Stimulated activated CD4-positive, alpha-beta T cell treated with anti-CD3 and anti-CD28 coated beads, Interleukin-15, amount 100 ng/mL, for 1 hour (primary cell): ENCODE measurements around the gene FLACC1.
"Not testable (repeated sequence)": the region's sequence is repeated elsewhere in the genome, so short reads cannot be mapped to it uniquely, and the experiment has no call there.

Source experiments
- DNase-seq, 2 donors: peaks; one replicate each; pipeline ENCODE4 v3.0.0-alpha.2; 2020; ENCODE audit warnings: low read depth in 1 of 2, low spot score in 1 of 2

FLACC1 gene

DNA sequence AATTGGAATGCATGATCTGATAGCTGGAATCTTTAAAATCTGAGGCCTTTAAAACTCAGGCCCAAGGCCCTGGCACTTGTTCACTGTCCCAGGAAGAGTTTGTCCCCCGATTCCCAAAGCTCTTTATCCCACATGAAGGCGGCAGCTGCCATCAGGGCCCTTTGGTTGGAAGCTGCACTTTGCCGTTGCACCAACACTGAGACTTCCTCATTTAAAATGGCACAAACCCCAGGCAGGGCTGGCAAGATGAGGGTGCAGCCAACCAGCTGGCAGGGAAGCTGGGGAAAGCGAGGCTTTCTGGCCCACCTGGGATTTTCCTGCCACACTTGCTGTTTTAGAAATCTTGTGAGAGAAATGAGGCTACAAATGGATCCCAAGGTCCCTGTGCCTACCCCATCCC is 6.3 kb downstream of the FLACC1 start:
- DNase-seq = no peak

GRCh38 chr2:201349601-201350000 is 7.5 kb downstream of the FLACC1 start:
- no peak for DNase-seq

DNA sequence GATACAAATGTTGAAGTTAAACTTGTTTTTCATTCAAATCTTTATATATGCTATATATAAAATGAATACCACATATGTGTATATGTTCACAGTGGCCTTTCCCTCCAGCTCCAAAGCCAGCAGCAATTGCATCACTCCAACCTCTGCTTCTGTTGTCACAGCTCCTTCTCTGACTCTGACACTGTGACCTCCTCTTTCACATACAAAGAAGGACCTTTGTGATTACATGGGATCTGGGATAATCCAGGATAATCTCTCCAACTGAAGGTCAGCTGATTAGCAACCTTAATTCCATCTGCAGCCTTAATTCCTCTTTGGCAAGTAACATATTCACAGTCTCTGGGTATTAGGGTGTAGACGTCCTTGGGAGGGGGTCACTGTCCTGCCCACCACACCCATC is 8.4 kb downstream of the FLACC1 start:
- no peak for DNase-seq

DNA sequence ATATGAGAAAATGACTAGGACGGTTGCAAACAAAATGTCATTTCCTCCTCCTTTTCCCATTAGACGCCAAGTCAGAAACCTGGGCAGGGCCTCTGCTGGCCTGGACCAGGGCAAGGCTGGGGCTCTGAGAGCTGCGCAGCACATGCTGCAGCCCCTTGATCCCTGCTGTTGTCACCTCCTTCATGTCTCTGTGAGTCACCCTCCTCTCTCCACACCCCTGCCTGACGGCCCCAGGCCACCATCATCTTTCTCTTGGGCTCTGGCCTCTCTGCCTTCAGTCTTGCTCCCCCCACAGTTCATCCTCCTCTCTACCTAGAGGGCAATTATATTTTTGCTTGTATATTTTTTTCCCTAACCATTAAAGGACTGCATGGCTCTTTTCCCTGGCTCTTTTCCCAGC is 10.0 kb downstream of the FLACC1 start:
- no peak for DNase-seq

DNA sequence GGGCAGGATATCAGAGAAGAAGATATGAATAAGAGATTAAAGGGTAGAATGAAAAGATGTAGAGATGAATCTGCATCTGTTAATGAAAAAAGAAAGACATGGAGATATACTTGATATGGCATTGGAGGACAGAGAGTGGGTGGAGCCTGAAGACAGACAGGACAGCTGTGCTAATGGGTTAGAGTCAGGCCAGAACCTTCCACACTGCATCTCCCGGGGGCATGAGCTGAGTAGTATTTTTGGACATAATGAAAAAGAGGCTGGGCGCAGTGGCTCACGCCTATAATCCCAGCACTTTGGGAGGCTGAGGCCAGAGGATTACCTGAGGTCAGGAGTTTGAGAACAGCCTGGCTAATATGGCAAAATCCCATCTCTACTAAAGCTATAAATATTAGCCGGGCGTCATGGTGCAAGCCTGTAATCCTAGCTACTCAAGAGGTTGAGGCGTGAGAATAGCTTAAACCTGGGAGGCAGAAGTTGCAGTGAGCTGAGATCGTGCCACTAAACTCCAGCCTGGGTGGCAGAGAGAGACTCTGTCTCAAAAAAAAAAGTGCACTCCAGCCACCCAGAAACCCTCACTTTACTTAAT is 11.4 kb downstream of the FLACC1 start:
- no peak for DNase-seq

GRCh38 chr2:201344663-201345366 is 12.3 kb downstream of the FLACC1 start:
- no peak for DNase-seq

DNA sequence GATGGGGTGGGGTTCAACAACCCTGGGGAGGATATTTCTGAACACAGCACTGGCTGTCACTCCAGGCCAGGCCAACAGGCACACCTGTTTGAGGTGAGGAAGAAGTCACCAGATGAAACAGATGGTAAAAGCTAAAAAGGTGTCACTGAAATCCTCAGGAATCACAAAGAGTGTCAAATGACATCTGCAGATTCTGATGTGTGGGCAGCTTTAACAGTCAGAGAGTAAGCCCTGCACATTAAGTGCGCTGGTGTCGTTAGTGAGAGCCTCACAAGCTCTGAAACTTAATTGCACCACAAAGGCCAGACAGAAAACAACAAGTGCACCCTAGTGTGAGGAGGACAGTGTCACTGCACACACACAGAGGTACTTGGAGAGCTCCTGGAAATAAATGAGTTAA is 13.6 kb downstream of the FLACC1 start:
- DNase-seq = no peak

DNA sequence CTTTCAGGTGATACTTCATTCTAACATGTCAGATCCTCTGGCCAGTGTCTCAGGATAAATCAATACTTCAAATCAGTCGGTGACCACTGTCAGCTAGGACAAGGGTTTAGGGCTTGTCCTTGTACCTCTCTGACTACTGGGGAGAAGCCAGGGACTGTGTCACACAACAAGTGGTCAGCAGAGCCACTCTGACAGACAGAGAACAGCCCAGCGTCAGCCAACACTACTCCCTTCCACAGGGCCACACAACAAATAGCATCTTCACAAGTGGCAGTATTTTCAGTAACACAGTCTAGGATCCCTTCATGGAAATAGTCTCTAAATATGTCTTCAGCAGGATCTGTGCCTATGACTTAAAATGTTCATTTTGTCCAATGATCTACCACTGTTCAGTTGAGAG is 14.2 kb downstream of the FLACC1 start:
- DNase-seq = no peak

DNA sequence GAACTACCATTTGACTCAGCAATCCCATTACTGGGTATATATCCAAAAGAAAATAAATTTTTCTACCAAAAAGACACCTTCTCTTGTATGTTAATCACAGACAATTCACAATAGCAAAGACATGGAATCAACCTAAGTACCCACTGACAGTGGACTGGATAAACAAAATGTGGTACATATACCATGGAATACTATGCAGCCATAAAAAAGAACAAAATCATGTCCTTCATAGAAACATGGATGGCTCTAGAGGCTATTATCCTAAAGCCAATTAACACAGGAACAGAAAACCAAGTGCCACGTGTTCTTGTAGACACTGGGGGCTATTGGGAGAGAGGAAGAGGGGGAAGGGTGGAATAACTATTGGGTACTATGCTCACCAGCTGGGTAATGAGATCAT is 27.7 kb downstream of the FLACC1 start:
- no peak for DNase-seq

DNA sequence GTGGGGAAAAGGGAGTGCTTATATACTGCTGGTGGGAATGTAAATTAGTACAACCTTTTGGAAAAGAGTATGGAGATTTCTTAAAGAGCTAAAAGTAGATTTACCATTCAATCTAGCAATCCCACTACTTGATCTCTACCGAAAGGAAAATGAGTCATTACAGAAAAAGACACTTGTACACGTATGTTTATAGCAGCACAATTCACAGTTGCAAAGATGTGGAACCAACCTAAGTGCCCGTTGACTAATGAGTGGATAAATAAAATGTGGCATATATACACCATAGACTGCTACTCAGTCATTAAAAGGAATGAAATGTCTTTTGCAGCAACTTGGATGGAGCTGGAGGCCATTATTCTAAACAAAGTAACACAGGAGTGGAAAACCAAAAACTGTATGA is 29.5 kb downstream of the FLACC1 start:
- no peak for DNase-seq

DNA sequence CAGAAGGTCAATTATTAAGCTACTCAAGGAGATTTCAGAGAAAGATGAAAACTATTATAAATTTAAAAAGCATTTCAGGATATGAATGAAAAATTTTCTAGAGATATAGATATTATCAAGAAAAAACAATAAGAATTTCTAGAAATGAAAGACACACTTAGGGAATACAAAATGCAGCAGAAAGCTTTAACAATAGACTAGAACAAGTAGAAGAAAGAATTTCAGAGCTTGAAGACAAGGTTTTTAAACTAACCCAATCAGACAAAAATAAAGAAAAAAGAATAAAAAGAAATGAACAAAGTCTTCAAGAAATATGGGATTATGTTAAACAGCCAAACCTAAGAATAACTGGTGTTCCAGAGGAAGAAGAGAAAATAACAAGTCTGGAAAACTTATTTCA is 34.4 kb downstream of the FLACC1 start:
- no peak for DNase-seq

GRCh38 chr2:201320701-201321100 is 36.4 kb downstream of the FLACC1 start:
- DNase-seq = no peak

DNA sequence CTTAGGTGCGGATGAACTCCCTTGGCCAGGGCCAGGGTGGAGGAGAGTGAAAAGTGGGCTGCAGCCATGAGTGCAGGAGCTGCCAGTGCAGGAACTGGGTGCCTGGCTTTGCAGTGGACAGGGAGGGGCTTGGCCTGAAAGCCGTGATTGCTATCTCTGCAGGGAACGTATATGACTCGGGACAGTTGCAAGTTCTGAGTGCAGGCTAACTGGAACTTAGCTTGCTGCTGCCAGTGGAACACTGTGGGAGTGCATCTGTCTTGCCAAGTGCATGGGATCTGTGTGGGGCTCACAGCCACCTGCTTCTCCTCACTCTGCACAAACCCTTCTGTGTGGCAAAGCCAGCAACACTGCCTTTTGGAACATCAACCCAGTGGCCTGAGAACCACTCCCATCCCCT is 36.9 kb downstream of the FLACC1 start:
- DNase-seq = no peak

- no peak for DNase-seq
Observed at GRCh38 chr2:201319511-201319910, 37.6 kb downstream of the FLACC1 start.

DNA sequence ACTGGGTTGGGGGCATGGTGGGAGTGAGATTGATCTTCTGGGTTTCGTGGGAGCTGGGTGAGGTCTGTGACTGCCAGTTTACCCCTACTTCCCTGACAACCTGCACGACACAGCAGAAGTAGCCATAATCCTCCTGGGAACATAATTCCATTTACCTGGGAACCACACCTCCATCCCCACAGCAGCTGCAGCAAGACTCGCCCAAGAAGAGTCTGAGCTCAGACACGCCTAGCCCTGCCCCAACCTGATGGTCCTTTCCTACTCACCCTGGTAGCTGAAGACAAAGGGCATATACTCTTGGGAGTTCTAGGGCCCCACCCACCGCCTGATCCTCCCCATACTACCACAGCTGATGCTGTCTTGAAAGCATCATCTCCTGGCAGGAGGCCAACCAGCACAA is 43.8 kb downstream of the FLACC1 start:
- no peak for DNase-seq

- DNase-seq = no peak
Observed at GRCh38 chr2:201308914-201309313, 48.2 kb downstream of the FLACC1 start.

DNA sequence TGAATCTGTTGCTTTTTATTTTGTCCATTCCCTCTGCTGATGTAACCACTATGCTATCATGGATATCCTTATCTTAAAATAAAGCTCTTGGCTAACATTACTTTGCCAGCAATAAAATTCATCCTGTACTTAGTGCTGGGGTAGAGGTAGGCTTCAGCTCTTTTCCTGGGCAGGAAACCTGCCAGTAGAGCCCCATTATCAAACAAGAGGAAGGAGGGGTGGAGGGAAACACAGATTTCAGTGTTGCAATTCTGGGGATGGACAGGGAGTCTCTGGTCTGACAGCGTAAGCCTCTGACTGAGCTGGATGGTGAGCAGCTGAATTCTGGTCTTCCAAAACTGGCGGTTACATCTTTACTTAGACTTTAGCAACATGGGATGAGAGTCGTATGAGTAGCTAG is 49.3 kb downstream of the FLACC1 start:
- no peak for DNase-seq

GRCh38 chr2:201299929-201300328 is 57.2 kb downstream of the FLACC1 start:
- DNase-seq = not testable (repeated sequence)

DNA sequence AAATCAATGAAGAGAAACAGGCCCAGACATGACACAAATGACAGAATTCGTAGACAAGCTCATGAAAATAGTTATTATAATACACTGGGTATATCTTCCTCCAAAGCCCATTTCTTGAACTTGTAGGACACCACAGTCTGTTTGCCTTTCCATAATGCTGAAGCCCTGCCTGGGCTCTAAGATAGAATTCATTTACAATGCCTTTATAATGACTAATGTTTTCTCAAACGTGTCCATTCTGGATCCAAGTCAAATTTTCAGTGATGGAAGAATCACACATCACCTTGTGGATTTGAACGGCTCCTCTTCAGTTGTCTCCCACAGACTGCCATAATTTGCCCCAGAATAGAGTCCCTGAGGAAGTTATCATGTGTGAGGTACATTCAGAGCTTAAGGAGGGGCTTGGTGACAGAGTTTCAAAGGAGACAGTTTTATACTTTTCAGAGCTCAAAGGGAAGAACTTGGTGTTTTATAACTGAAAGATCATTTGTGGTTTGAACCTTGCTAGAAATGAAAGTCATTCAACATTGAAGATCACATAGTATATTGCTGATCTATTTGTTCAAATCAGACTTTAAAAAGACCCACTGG is 58.6 kb downstream of the FLACC1 start:
- DNase-seq = no peak

- not testable (repeated sequence) for DNase-seq
Observed at GRCh38 chr2:201290457-201291148, 66.5 kb downstream of the FLACC1 start.

DNA sequence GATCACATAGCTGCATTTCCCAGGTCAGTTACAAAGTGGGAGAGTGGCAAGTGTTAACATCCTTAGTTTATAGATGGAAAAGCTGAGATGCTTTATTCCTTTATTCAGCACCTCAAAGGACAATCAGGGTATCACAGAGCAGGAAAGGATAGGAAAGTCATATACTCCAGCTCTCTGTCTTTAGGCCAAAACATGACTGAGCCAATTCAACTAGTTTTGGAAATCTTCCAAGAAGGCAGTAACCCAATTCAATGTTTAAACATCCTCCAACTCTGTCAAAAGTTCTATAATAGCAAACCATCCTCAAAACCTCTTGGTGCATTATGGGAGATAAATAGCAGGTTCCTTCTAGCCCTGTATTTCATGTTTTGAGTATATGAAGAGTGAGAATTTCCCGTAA is 71.6 kb downstream of the FLACC1 start:
- DNase-seq = no peak
